IMR-90 (cell line): ENCODE measurements around the gene PCBP3. TPM values are rescaled to one million over a fixed set of nuclear protein-coding genes. Genes with fewer than 3 reads are reported as not detected.

Source experiments
- ATAC-seq: fragments of 200-7000 bp; cut with Tn5 transposase; 2 replicates; pipeline ENCODE4 v1.9.1; 2020; ENCODE audit warnings: low read depth, mild to moderate bottlenecking, moderate library complexity
- BruUV-seq: library from RNA; stranded (reverse); fragments of 400-500 nt; replicated peaks from 2 replicates; lab custom pipeline; 2021; lab: Mats Ljungman, UMichigan
- CTCF ChIA-PET: fragments of 300-600 bp; formaldehyde crosslinking; extraction: SDS; loops from one replicate; lab custom pipeline; 2021; ENCODE audit warnings: antibody characterized with exemption; lab: Yijun Ruan, JAX
- POLR2A ChIA-PET: fragments of 300-600 bp; sonication (Branson Sonifier 250); formaldehyde crosslinking; loops from one replicate; lab custom pipeline; 2022; ENCODE audit warnings: antibody characterized with exemption; ENCODE audit not compliant: unreplicated experiment; lab: Charles Lee
- DNase-seq: peaks from one replicate; pipeline ENCODE4 v3.0.0; 2013
- H2AFZ ChIP-seq: replicated peaks from 2 replicates; pipeline ENCODE3; 2013; ENCODE audit warnings: low read length, mild to moderate bottlenecking; ENCODE audit not compliant: poor library complexity
- H2AK5ac ChIP-seq: 2 replicates; pipeline ENCODE4 v1.6.1; 2013; ENCODE audit warnings: low read depth, low read length, inconsistent platforms
- H2AK9ac ChIP-seq: replicated peaks from 2 replicates; pipeline ENCODE3; 2013; ENCODE audit warnings: mild to moderate bottlenecking, low read depth, low read length, moderate library complexity; ENCODE audit not compliant: poor library complexity
- H2BK120ac ChIP-seq: 2 replicates; pipeline ENCODE4 v1.6.1; 2013; ENCODE audit warnings: low read depth, low read length, inconsistent platforms
- H2BK15ac ChIP-seq: 3 replicates; pipeline ENCODE4 v1.6.1; 2013; ENCODE audit warnings: low read depth, low read length, inconsistent platforms
- H2BK20ac ChIP-seq: 2 replicates; pipeline ENCODE4 v1.6.1; 2013; ENCODE audit warnings: low read depth, mild to moderate bottlenecking, inconsistent platforms, low read length, moderate library complexity
- H2BK5ac ChIP-seq: 2 replicates; pipeline ENCODE4 v1.6.1; 2013; ENCODE audit warnings: mild to moderate bottlenecking, low read depth, low read length, inconsistent platforms; ENCODE audit not compliant: poor library complexity, severe bottlenecking
- H3K14ac ChIP-seq: replicated peaks from 2 replicates; pipeline ENCODE4 v1.6.1; 2013; ENCODE audit warnings: low read depth, low read length, inconsistent platforms
- H3K18ac ChIP-seq: 2 replicates; pipeline ENCODE4 v1.6.1; 2013; ENCODE audit warnings: low read depth, low read length, control low read depth
- H3K23ac ChIP-seq: 2 replicates; pipeline ENCODE4 v1.6.1; 2013; ENCODE audit warnings: low read depth, low read length, inconsistent platforms
- H3K27ac ChIP-seq: 2 replicates; pipeline ENCODE4 v1.5.1; 2013; ENCODE audit warnings: mild to moderate bottlenecking, control low read depth, low read length; ENCODE audit not compliant: insufficient read depth
- H3K27me3 ChIP-seq: 2 replicates; pipeline ENCODE4 v1.6.1; 2013; ENCODE audit warnings: low read length; ENCODE audit not compliant: control insufficient read depth, insufficient read depth
- H3K36me3 ChIP-seq: 2 replicates; pipeline ENCODE4 v1.6.1; 2013; ENCODE audit warnings: low read length, mixed read lengths; ENCODE audit not compliant: control insufficient read depth, insufficient read depth
- H3K4ac ChIP-seq: 2 replicates; pipeline ENCODE4 v1.6.1; 2013; ENCODE audit warnings: low read depth, low read length, inconsistent platforms
- H3K4me1 ChIP-seq: 2 replicates; pipeline ENCODE4 v1.6.1; 2013; ENCODE audit warnings: low read length, mixed read lengths; ENCODE audit not compliant: control insufficient read depth, insufficient read depth
- H3K4me2 ChIP-seq: 2 replicates; pipeline ENCODE4 v1.6.1; 2013; ENCODE audit warnings: low read depth, mild to moderate bottlenecking, control low read depth, low read length, moderate library complexity
- H3K4me3 ChIP-seq: 2 replicates; pipeline ENCODE4 v1.5.1; 2013; ENCODE audit warnings: low read depth, mild to moderate bottlenecking, control low read depth, low read length, moderate library complexity; ENCODE audit not compliant: insufficient read depth
- H3K56ac ChIP-seq: 2 replicates; pipeline ENCODE4 v1.6.1; 2013; ENCODE audit warnings: low read length, inconsistent platforms; ENCODE audit not compliant: insufficient read depth; ENCODE audit errors: extremely low read depth
- H3K79me1 ChIP-seq, 2 experiments: 2 replicates each; pipeline ENCODE4 v1.6.1; 2013; ENCODE audit warnings: low read length in 2 of 2, inconsistent platforms in 1 of 2, low read depth in 1 of 2
- H3K9ac ChIP-seq: 2 replicates; pipeline ENCODE4 v1.6.1; 2013; ENCODE audit warnings: low read depth, low read length, control low read depth
- H3K9me1 ChIP-seq: 2 replicates; pipeline ENCODE4 v1.6.1; 2013; ENCODE audit warnings: low read length, inconsistent platforms; ENCODE audit not compliant: insufficient read depth
- H3K9me3 ChIP-seq: 2 replicates; pipeline ENCODE4 v1.6.1; 2013; ENCODE audit warnings: low read length; ENCODE audit not compliant: control insufficient read depth, insufficient read depth
- H4K20me1 ChIP-seq: 2 replicates; pipeline ENCODE4 v1.6.1; 2013; ENCODE audit warnings: low read length, inconsistent platforms; ENCODE audit not compliant: insufficient read depth
- H4K5ac ChIP-seq: 2 replicates; pipeline ENCODE4 v1.6.1; 2013; ENCODE audit warnings: mild to moderate bottlenecking, low read depth, low read length, control low read depth
- H4K8ac ChIP-seq, 2 experiments: 2 replicates each; pipeline ENCODE4 v1.6.1; 2013; ENCODE audit warnings: low read depth in 2 of 2, low read length in 2 of 2, control low read depth in 1 of 2, inconsistent platforms in 1 of 2
- H4K91ac ChIP-seq: 2 replicates; pipeline ENCODE4 v1.6.1; 2013; ENCODE audit warnings: low read depth, low read length, inconsistent platforms; ENCODE audit not compliant: insufficient read depth
- CHD1 ChIP-seq: IDR thresholded peaks from 2 replicates; pipeline ENCODE4 v1.6.1; 2012; ENCODE audit warnings: low read depth, low read length, improper control_type of control experiment
- FOS ChIP-seq: fragments of 150-350 bp; IDR thresholded peaks from 2 replicates; pipeline ENCODE4 v1.6.1; 2016; ENCODE audit warnings: low read depth, low read length
- MAFK ChIP-seq: IDR thresholded peaks from 2 replicates; pipeline ENCODE4 v1.6.1; 2012; ENCODE audit warnings: low read depth, low read length, improper control_type of control experiment
- NFE2L2 ChIP-seq: fragments of 150-350 bp; IDR thresholded peaks from 2 replicates; pipeline ENCODE4 v1.6.1; 2016; ENCODE audit warnings: low read depth, mild to moderate bottlenecking, low read length
- RAD21 ChIP-seq: IDR thresholded peaks from 2 replicates; pipeline ENCODE4 v1.6.1; 2012; ENCODE audit warnings: low read length, improper control_type of control experiment
- SMC3 ChIP-seq: fragments of 150-350 bp; IDR thresholded peaks from 2 replicates; pipeline ENCODE4 v1.6.1; 2016; ENCODE audit warnings: low read depth, mild to moderate bottlenecking, antibody characterized with exemption, low read length, moderate library complexity
- WGBS, 2 experiments: methylation state at CpG; one replicate each; pipeline versions ENCODE4 v1.1.5 to v1.1.7; 2013; ENCODE audit warnings: missing lambda C conversion rate in 2 of 2; ENCODE audit not compliant: insufficient read length in 1 of 2; ENCODE audit errors: extremely low coverage in 2 of 2; 5-methylcytosine and 5-hydroxymethylcytosine counted together
- dilution Hi-C: fragments of 300-500 bp; cut with HindIII; formaldehyde crosslinking; loops from one replicate; pipeline ENCODE4 v1.14.3; 2018; ENCODE audit warnings: low sequenced_read_pairs; ENCODE audit not compliant: unreplicated experiment
- in situ Hi-C: fragments of 300-500 bp; cut with MboI; formaldehyde crosslinking; loops from 3 replicates; pipeline ENCODE4 v1.14.3; 2019; ENCODE audit warnings: low sequenced_read_pairs, inconsistent platforms, mixed read lengths
- intact Hi-C: fragments of 100-400 bp; cut with micrococcal nuclease; formaldehyde crosslinking; loops from 2 replicates; pipeline ENCODE4 v1.10.0; 2022
- polyA plus RNA-seq, 3 experiments: library from polyadenylated mRNA; depleted of rRNA; stranded (reverse); fragments of >200 nt; gene quantifications; 2 replicates each; pipeline ENCODE4 v1.2.3, GENCODE V29; 2012; ENCODE audit warnings: low replicate concordance in 1 of 3
- total RNA-seq: library from RNA; depleted of rRNA; stranded (reverse); fragments of >200 nt; gene quantifications from 2 replicates; pipeline ENCODE4 v1.2.3, GENCODE V29; 2012
- TF ChIP-seq, protein P1 (sequence below): conservative IDR thresholded peaks from 2 replicates; pipeline ENCODE4 v1.5.1; 2012; ENCODE audit warnings: mild to moderate bottlenecking, low read depth, low read length, improper control_type of control experiment

PCBP3 gene
- total and polyA plus RNA-seq, 2 of the 4 experiments (the other 2 are of a cell fraction), result 2.9 to 3.9 TPM

DNA sequence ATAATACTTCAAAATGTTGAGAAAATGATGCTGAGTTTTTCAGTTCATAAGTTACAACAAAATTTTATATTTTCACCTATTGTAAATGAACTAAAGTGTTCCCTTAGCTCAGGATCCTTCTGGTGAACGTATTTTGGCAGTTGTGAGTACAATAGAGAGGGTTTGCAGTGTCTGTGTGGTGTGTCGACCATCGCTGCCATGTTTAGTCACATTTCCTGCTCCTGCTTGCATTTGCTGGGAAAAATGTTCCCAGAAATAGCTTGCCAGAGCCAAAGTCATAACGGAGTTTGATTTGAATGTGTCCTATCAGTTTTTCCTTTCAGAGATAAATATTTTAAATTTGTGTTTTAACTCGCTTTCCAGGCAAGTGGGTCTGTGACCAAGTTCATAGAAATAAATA, 220.9 kb downstream of the PCBP3 start:
- Histone ChIP-seq H3K27me3 (no peaks in the 10 kb centered on the region), H3K4ac (peak overlapping the region; percentile 88), H3K9me1 (peaks cover 32% of the 10 kb centered on the region), H3K18ac (peak overlapping the region; percentile 94; the same call in 1 of the 2 replicates), H2BK5ac (peak overlapping the region; percentile 97), H3K4me1 (peaks cover 15% of the 10 kb centered on the region), H3K9me3 (no peaks in the 10 kb centered on the region), H2AK5ac (peak overlapping the region; percentile 55; the same call in 1 of the 2 replicates), H2BK15ac (peak overlapping the region; percentile 81; the same call in 2 of the 3 replicates), H2BK20ac (peak overlapping the region; percentile 96), H4K91ac (peak overlapping the region; percentile 80), H2AK9ac (no peak overlapping the region), H3K23ac (peak overlapping the region; percentile 57; the same call in 1 of the 2 replicates), H4K8ac (peak overlapping the region; percentile 23 to 95), H3K9ac (no peak overlapping the region), H2AFZ (peak overlapping the region; percentile 73), H3K4me3 (no peak overlapping the region), H3K56ac (peak overlapping the region; percentile 13), H2BK120ac (peak overlapping the region; percentile 97), H3K4me2 (peak overlapping the region; percentile 9; the same call in 1 of the 2 replicates), H3K36me3 (no peaks in the 10 kb centered on the region), H4K5ac (peak overlapping the region; percentile 61; the same call in 1 of the 2 replicates), H3K27ac (peak overlapping the region; percentile 9; the same call in 1 of the 2 replicates), H3K14ac (peak overlapping the region; percentile 95), H3K79me1 (peaks cover 0 to 7% of the 10 kb centered on the region in 2 experiments; a peak in 2 of 4 replicates), H4K20me1 (no peaks in the 10 kb centered on the region)
- POLR2A ChIA-PET, result no interaction called here
- WGBS, 2 experiments, result no CpG with 5 or more reads among the region's 5 CpGs
- CTCF ChIA-PET, result interaction anchor here (0.6 kb wide), 1 partner anchor 212 kb away, joined by 4 read pairs; no protein-coding TSS in a partner anchor
- TF ChIP-seq FOS (no peak), MAFK (no peak), SMC3 (no peak), CHD1 (no peak), NFE2L2 (no peak), RAD21 (no peak)
- TF ChIP-seq, protein P1, sequence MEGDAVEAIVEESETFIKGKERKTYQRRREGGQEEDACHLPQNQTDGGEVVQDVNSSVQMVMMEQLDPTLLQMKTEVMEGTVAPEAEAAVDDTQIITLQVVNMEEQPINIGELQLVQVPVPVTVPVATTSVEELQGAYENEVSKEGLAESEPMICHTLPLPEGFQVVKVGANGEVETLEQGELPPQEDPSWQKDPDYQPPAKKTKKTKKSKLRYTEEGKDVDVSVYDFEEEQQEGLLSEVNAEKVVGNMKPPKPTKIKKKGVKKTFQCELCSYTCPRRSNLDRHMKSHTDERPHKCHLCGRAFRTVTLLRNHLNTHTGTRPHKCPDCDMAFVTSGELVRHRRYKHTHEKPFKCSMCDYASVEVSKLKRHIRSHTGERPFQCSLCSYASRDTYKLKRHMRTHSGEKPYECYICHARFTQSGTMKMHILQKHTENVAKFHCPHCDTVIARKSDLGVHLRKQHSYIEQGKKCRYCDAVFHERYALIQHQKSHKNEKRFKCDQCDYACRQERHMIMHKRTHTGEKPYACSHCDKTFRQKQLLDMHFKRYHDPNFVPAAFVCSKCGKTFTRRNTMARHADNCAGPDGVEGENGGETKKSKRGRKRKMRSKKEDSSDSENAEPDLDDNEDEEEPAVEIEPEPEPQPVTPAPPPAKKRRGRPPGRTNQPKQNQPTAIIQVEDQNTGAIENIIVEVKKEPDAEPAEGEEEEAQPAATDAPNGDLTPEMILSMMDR, result no peak
- no TSS peak for BruUV-seq
- in situ Hi-C loops, result no loop called here
- DNase-seq, result peak; percentile 53
- ATAC-seq, result 0 out of 2 replicates have a peak, but pooled peaks have one; percentile 23
- dilution Hi-C loops, result no loop called here
- intact Hi-C loops, result no loop called here
